ENCODE results near the gene CABLES1. TPM values are rescaled to one million over a fixed set of nuclear protein-coding genes. Genes with fewer than 3 reads are reported as not detected.
"Not testable (repeated sequence)": the region's sequence is repeated elsewhere in the genome, so short reads cannot be mapped to it uniquely, and the experiment has no call there.

CABLES1 gene
- total RNA-seq, 4 donors from 2014 or later = 1.5 to 11.9 (median 6.1) TPM

DNA sequence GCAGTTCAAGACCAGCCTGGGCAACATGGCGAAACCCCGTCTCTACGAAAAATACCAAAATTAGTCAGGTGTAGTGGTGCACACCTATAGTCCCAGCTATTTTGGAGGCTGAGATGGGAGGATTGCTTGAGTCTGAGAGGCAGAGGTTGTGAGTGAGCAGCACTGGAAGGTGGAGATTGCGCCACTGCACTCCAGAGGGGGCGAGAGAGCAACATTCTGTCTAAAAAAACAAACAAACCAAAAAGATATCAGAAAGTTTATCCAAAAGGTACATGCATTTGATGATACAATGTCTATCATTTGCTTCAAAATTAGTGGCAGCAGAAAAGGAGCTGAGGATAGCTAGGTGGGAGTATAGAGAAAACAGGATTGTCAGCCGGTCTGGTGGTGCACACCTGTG is 39.8 kb upstream of the CABLES1 start:
- Histone ChIP-seq H3K27ac (no peak overlapping the region), H3K9me3 (no peaks in the 10 kb centered on the region), H3K4me1 (peaks cover 0 to 14% (median 6%) of the 10 kb centered on the region in 4 donors), H3K27me3 (peaks cover 3% of the 10 kb centered on the region), H3K36me3 (no peaks in the 10 kb centered on the region), H3K4me3 (no peak overlapping the region)
- WGBS, 2 donors (ENCODE audit: low coverage in 1 of 2) = 76 to 78% methylated on average over 3 to 6 of the region's 6 CpGs
- no peak for TF ChIP-seq EP300 (IDR thresholded peaks at IDR 0.05; ENCODE audit: low read depth)
- TF ChIP-seq, protein P1, sequence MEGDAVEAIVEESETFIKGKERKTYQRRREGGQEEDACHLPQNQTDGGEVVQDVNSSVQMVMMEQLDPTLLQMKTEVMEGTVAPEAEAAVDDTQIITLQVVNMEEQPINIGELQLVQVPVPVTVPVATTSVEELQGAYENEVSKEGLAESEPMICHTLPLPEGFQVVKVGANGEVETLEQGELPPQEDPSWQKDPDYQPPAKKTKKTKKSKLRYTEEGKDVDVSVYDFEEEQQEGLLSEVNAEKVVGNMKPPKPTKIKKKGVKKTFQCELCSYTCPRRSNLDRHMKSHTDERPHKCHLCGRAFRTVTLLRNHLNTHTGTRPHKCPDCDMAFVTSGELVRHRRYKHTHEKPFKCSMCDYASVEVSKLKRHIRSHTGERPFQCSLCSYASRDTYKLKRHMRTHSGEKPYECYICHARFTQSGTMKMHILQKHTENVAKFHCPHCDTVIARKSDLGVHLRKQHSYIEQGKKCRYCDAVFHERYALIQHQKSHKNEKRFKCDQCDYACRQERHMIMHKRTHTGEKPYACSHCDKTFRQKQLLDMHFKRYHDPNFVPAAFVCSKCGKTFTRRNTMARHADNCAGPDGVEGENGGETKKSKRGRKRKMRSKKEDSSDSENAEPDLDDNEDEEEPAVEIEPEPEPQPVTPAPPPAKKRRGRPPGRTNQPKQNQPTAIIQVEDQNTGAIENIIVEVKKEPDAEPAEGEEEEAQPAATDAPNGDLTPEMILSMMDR (IDR thresholded peaks at IDR 0.05) = no peak
- TF ChIP-seq POLR2AphosphoS5 (IDR thresholded peaks at IDR 0.05) = no peak
- TF ChIP-seq POLR2A (IDR thresholded peaks at IDR 0.05) = no peak
- no peak for DNase-seq
- in situ Hi-C loops (cut with MboI; ENCODE audit: low pct_ligation_motif_present in 1 of 4, low pct_unique_long_range_greater_than_20kb in 1 of 4, low sequenced_read_pairs in 3 of 4) = no loop called here
- intact Hi-C loops (cut with DNase I; ENCODE audit: low total_unique reads) = no loop called here

DNA sequence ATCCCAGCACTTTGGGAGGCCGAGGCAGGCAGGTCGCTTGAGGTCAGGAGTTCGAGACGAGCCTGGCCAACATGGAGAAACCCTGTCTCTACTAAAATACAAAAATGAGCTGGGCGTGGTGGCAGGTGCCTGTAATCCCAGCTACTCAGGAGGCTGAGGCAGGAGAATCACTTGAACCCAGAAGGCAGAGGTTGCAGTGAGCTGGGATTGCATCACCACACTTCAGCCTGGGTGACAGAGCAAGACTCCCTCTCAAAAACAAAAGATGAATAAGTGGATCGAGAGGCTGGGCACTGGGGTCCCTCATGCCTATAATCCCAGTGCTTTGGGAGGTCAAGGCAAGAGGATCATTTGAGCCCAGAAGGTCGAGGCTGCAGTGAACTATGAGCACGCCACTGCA is 38.3 kb upstream of the CABLES1 start:
- WGBS, 2 donors (ENCODE audit: low coverage in 1 of 2) = 82% methylated on average over 8 of the region's 8 CpGs; no CpG with 5 or more reads in 1 of the 2 donors
- in situ Hi-C loops (cut with MboI; ENCODE audit: low pct_ligation_motif_present in 1 of 4, low pct_unique_long_range_greater_than_20kb in 1 of 4, low sequenced_read_pairs in 3 of 4) = not testable (repeated sequence)

DNA sequence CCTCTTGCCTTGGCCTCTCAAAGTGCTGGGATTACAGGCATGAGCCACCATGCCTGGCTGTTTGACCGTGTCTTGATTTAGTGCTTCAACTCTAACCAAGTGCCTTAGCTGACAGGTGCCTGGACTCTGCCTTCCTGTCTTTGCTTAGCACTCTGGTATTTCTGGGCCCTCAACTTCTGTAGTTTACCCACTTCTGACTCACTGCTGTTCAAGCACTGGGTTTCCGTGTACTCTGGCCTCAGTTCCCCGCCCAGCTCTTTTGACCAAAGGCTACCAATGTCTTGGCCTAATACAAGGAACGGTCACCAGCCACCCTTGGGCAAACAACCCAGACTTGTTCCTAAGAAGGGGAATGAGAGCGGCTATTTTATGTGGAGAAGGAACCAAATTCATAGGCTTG is 35.7 kb upstream of the CABLES1 start:
- Histone ChIP-seq H3K27ac (peak overlapping the region; percentile 46 to 67 (median 60)), H3K4me3 (no peak overlapping the region), H3K27me3 (no peaks in the 10 kb centered on the region), H3K4me1 (peaks cover 0 to 26% (median 10%) of the 10 kb centered on the region in 4 donors), H3K36me3 (no peaks in the 10 kb centered on the region), H3K9me3 (no peaks in the 10 kb centered on the region)
- intact Hi-C loops (cut with DNase I; ENCODE audit: low total_unique reads) (no loop called here), in situ Hi-C loops (cut with MboI; ENCODE audit: low pct_ligation_motif_present in 1 of 4, low pct_unique_long_range_greater_than_20kb in 1 of 4, low sequenced_read_pairs in 3 of 4) (no loop called here)
- peak; percentile 69 for DNase-seq
- 49 to 68% methylated on average over 3 to 5 of the region's 5 CpGs for WGBS, 2 donors (ENCODE audit: low coverage in 1 of 2)
- TF ChIP-seq, protein P1 (IDR thresholded peaks at IDR 0.05) = no peak
- no peak for TF ChIP-seq EP300 (IDR thresholded peaks at IDR 0.05; ENCODE audit: low read depth)
- peak in 2 of 3 donors; percentile 30 to 52 for TF ChIP-seq POLR2AphosphoS5 (IDR thresholded peaks at IDR 0.05)
- TF ChIP-seq POLR2A (IDR thresholded peaks at IDR 0.05) = no peak

More for the DNA sequence above, 38.3 kb upstream of the CABLES1 start:
- H3K36me3 ChIP-seq; H3K27me3 ChIP-seq; H3K4me3 ChIP-seq; H3K9me3 ChIP-seq; H3K27ac ChIP-seq; intact Hi-C loops (cut with DNase I; ENCODE audit: low total_unique reads); DNase-seq: not testable (repeated sequence)
- peaks cover 0 to 20% (median 10%) of the 10 kb centered on the region in 4 donors for H3K4me1 ChIP-seq

DNA sequence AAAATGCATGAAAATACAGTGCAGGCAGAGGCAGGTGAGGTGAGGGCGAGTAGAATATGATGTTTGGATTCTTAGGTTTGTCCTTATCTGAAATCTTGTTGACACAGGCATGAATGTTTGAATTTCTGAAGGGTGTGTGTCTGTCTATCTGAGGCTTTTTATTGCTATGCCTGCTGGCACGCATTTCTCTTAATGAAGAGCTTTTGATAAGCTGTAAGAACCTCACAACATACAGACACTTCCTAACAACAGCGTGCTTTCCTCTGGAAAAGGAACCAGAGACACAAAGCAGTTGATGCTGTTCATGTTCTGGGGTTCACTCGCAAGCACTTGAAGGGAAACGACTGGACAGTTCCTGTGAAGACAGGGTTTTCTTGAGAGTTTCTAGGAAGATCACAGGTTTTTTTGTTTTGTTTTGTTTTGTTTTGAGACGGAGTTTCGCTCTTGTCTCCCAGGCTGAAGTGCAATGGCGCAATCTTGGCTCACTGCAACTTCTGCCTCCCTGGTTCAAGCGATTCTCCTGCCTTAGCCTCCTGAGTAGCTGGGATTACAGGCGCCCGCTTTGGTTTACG is 33.3 kb upstream of the CABLES1 start:
- Histone ChIP-seq H3K36me3 (no peaks in the 10 kb centered on the region), H3K4me1 (peaks cover 0 to 46% (median 23%) of the 10 kb centered on the region in 4 donors), H3K27me3 (no peaks in the 10 kb centered on the region), H3K27ac (peak overlapping the region; percentile 63 to 71 (median 69)), H3K9me3 (no peaks in the 10 kb centered on the region), H3K4me3 (peak overlapping the region in 1 of 4 donors; percentile 28)
- intact Hi-C loops (cut with DNase I; ENCODE audit: low total_unique reads) = no loop called here
- in situ Hi-C loops (cut with MboI; ENCODE audit: low pct_ligation_motif_present in 1 of 4, low pct_unique_long_range_greater_than_20kb in 1 of 4, low sequenced_read_pairs in 3 of 4) = no loop called here
- TF ChIP-seq POLR2A (IDR thresholded peaks at IDR 0.05) (peak; percentile 34), EP300 (IDR thresholded peaks at IDR 0.05; ENCODE audit: low read depth) (no peak), POLR2AphosphoS5 (IDR thresholded peaks at IDR 0.05) (peak in 2 of 3 donors; percentile 16 to 38)
- WGBS, 2 donors (ENCODE audit: low coverage in 1 of 2) = 42 to 49% methylated on average over 12 of the region's 12 CpGs
- peak; percentile 54 for DNase-seq

DNA sequence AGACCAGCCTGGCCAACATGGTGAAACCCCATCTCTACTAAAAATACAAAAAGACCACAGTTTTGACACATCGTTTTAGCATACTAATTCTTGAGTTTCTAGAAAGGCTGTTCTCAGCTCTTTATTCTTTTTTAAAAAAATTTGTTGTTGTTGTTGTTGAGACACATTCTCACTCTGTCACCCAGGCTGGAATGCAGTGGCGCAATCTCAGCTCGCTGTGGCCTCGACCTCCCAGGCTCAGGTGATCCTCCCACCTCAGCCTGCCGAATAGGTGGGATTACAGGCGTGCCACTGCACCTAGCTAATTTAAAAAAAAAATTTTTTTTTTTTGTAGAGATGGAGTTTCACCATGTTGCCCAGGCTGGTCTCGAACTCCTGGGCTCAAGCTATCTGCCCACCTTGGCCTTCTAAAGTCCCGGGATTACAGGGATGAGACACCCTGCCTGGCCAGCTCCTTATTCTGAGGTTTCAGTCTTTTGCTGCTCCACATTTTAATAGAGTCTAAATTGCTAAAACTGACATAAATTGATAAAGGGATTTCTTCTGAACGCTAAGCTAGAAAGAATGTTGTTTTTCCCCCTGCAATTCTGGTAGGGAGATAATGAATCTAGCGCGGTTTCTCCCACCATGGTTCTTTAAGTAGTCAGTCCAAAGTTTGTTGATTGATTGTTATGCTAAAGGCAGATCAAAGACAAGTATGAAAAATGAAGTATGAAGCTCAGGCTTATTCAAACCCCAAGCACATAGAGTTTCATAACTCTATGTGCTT is 32.6 kb upstream of the CABLES1 start:
- peaks cover 0 to 51% (median 23%) of the 10 kb centered on the region in 4 donors for H3K4me1 ChIP-seq
- no peak for TF ChIP-seq EP300 (IDR thresholded peaks at IDR 0.05; ENCODE audit: low read depth)
- TF ChIP-seq POLR2A (IDR thresholded peaks at IDR 0.05) = no peak
- TF ChIP-seq, protein P1 (IDR thresholded peaks at IDR 0.05) = no peak
- H3K4me3 ChIP-seq = peak overlapping the region in 1 of 4 donors; percentile 28
- intact Hi-C loops (cut with DNase I; ENCODE audit: low total_unique reads) = no loop called here
- H3K27me3 ChIP-seq = no peaks in the 10 kb centered on the region
- in situ Hi-C loops (cut with MboI; ENCODE audit: low pct_ligation_motif_present in 1 of 4, low pct_unique_long_range_greater_than_20kb in 1 of 4, low sequenced_read_pairs in 3 of 4) = no loop called here
- no peak for DNase-seq
- H3K9me3 ChIP-seq = no peaks in the 10 kb centered on the region
- no peaks in the 10 kb centered on the region for H3K36me3 ChIP-seq
- peak overlapping the region; percentile 63 to 71 (median 69) for H3K27ac ChIP-seq
- 69 to 85% methylated on average over 9 to 11 of the region's 11 CpGs for WGBS, 2 donors (ENCODE audit: low coverage in 1 of 2)

All from transverse colon (tissue), 4 donors.